WTC11 (cell line): ENCODE results near the gene TAS2R10.
"Not testable (repeated sequence)": the region's sequence is repeated elsewhere in the genome, so short reads cannot be mapped to it uniquely, and the experiment has no call there.

Experiments
- AFF4 ChIP-seq: sonication (generic); formaldehyde crosslinking; IDR thresholded peaks from 2 replicates; pipeline ENCODE4 v1.8.1; 2023; ENCODE audit warnings: mild to moderate bottlenecking, missing genetic modification reagents, borderline replicate concordance
- CTCF ChIP-seq: fragments of 200-600 bp; IDR thresholded peaks from 2 replicates; pipeline ENCODE4 v1.8.0; 2022; ENCODE audit warnings: antibody characterized with exemption
- E2F1 ChIP-seq: sonication (generic); formaldehyde crosslinking; IDR thresholded peaks from 2 replicates; pipeline ENCODE4 v1.8.0; 2022; ENCODE audit warnings: mild to moderate bottlenecking, missing genetic modification reagents
- FOXP1 ChIP-seq: sonication (generic); formaldehyde crosslinking; IDR thresholded peaks from 2 replicates; pipeline ENCODE4 v1.8.0; 2022; ENCODE audit warnings: missing genetic modification reagents, mild to moderate bottlenecking, moderate library complexity, borderline replicate concordance
- PRDM15 ChIP-seq: sonication (generic); formaldehyde crosslinking; IDR thresholded peaks from 2 replicates; pipeline ENCODE4 v1.8.0; 2022; ENCODE audit warnings: missing genetic modification reagents
- ZNF263 ChIP-seq: sonication (generic); formaldehyde crosslinking; IDR thresholded peaks from 2 replicates; pipeline ENCODE4 v1.8.1; 2022; ENCODE audit warnings: low read depth, mild to moderate bottlenecking, moderate library complexity, missing genetic modification reagents

GRCh38 chr12:10791769-10792168, 34.4 kb downstream of the TAS2R10 start:
- not testable (repeated sequence) for TF ChIP-seq FOXP1 (CRISPR knock-in tag); E2F1 (CRISPR knock-in tag); PRDM15 (CRISPR knock-in tag); AFF4 (CRISPR knock-in tag); ZNF263 (CRISPR knock-in tag); CTCF
